H1 (cell line): Measurements from ENCODE around the gene CTDP1. TPM values are rescaled to one million over a fixed set of nuclear protein-coding genes. Genes with fewer than 3 reads are reported as not detected.

ENCODE experiments used
- CTCF ChIA-PET: fragments of 300-600 bp; sonication (Branson Sonifier 250); formaldehyde crosslinking; loops from one replicate; lab custom pipeline; 2021; ENCODE audit not compliant: partially characterized antibody; lab: Charles Lee
- POLR2A ChIA-PET: fragments of 300-600 bp; sonication (Branson Sonifier 250); formaldehyde crosslinking; loops from one replicate; lab custom pipeline; 2021; ENCODE audit warnings: inconsistent platforms; ENCODE audit not compliant: partially characterized antibody; lab: Charles Lee
- DNase-seq, 2 experiments: peaks; one replicate each; pipeline versions ENCODE4 v3.0.0 to v3.0.0-alpha.2; 2010 to 2022; ENCODE audit warnings: low spot score in 2 of 2, low read depth in 1 of 2, mixed read lengths in 1 of 2
- FAIRE-seq: peaks from 2 replicates; lab custom pipeline; 2011; peaks lifted over from hg19 to GRCh38; lab: Jason Lieb, UNC
- H2AFZ ChIP-seq: 2 replicates; pipeline ENCODE4 v1.8.1; 2012; ENCODE audit warnings: low read length, inconsistent platforms
- H2AK5ac ChIP-seq: 2 replicates; pipeline ENCODE4 v1.6.1; 2013; ENCODE audit warnings: low read depth, low read length
- H2BK120ac ChIP-seq: replicated peaks from 2 replicates; pipeline ENCODE3; 2013; ENCODE audit warnings: low read depth, low read length, inconsistent platforms
- H2BK12ac ChIP-seq: 2 replicates; pipeline ENCODE4 v1.6.1; 2013; ENCODE audit warnings: low read depth, low read length
- H2BK15ac ChIP-seq: 2 replicates; pipeline ENCODE4 v1.6.1; 2013; ENCODE audit warnings: low read length
- H2BK20ac ChIP-seq: 2 replicates; pipeline ENCODE4 v1.6.1; 2013; ENCODE audit warnings: low read length
- H2BK5ac ChIP-seq: 2 replicates; pipeline ENCODE4 v1.6.1; 2013; ENCODE audit warnings: low read depth, low read length
- H3K14ac ChIP-seq: 2 replicates; pipeline ENCODE4 v1.6.1; 2013; ENCODE audit warnings: inconsistent platforms; ENCODE audit not compliant: insufficient read length
- H3K18ac ChIP-seq: 2 replicates; pipeline ENCODE4 v1.6.1; 2013; ENCODE audit warnings: low read length; ENCODE audit errors: extremely low read depth
- H3K23ac ChIP-seq: 2 replicates; pipeline ENCODE4 v1.6.1; 2013; ENCODE audit warnings: inconsistent platforms; ENCODE audit not compliant: insufficient read length
- H3K23me2 ChIP-seq: 2 replicates; pipeline ENCODE4 v1.6.1; 2013; ENCODE audit warnings: low read depth, low read length
- H3K27ac ChIP-seq: 2 replicates; pipeline ENCODE4 v1.6.1; 2011; ENCODE audit warnings: low read depth, low read length, inconsistent platforms
- H3K27me3 ChIP-seq, 4 experiments: replicated peaks in 1 of 4; 1 replicate in 1 of 4; 2 replicates in 3 of 4; pipeline versions ENCODE4 v1.6.1 to v1.8.1; 2011 to 2013; ENCODE audit warnings: low read length in 3 of 4, mild to moderate bottlenecking in 3 of 4, inconsistent platforms in 2 of 4, mixed read lengths in 2 of 4, moderate library complexity in 1 of 4; ENCODE audit not compliant: control insufficient read depth in 3 of 4, insufficient read depth in 3 of 4; ENCODE audit errors: extremely low read depth in 1 of 4
- H3K36me3 ChIP-seq, 4 experiments: 2 replicates each; pipeline versions ENCODE4 v1.6.1 to v1.8.1; 2011 to 2013; ENCODE audit warnings: mild to moderate bottlenecking in 4 of 4, low read length in 3 of 4, moderate library complexity in 2 of 4, control low read depth in 1 of 4, inconsistent platforms in 1 of 4; ENCODE audit not compliant: insufficient read depth in 4 of 4, control insufficient read depth in 2 of 4
- H3K4ac ChIP-seq: replicated peaks from 2 replicates; pipeline ENCODE3; 2013; ENCODE audit warnings: low read length, low read depth, mixed read lengths, inconsistent platforms; ENCODE audit not compliant: insufficient read length
- H3K4me1 ChIP-seq, 4 experiments: replicated peaks in 1 of 4; 1 replicate in 1 of 4; 2 replicates in 3 of 4; pipeline versions ENCODE4 v1.6.1 to v1.8.1; 2011 to 2013; ENCODE audit warnings: low read length in 3 of 4, inconsistent platforms in 2 of 4, mixed read lengths in 1 of 4; ENCODE audit not compliant: insufficient read depth in 4 of 4, control insufficient read depth in 3 of 4
- H3K4me2 ChIP-seq, 2 experiments: 2 replicates each; pipeline versions ENCODE4 v1.6.1 to v1.8.1; 2011 to 2013; ENCODE audit warnings: low read depth in 2 of 2, low read length in 2 of 2, control low read depth in 1 of 2, inconsistent platforms in 1 of 2, mild to moderate bottlenecking in 1 of 2; ENCODE audit not compliant: insufficient read depth in 1 of 2
- H3K4me3 ChIP-seq, 4 experiments: fragments of 200-600, 300-600 bp in 1 of 4; sonication (generic), shearing (Covaris generic), sonication (Bioruptor Twin) in 1 of 4; 2 replicates each; pipeline versions ENCODE4 v1.5.1 to v1.8.1; 2011 to 2016; ENCODE audit warnings: low read length in 4 of 4, low read depth in 3 of 4, control low read depth in 2 of 4, inconsistent platforms in 2 of 4, mild to moderate bottlenecking in 2 of 4, mixed read lengths in 1 of 4, moderate library complexity in 1 of 4; ENCODE audit not compliant: insufficient read depth in 2 of 4; ENCODE audit errors: extremely low read depth in 1 of 4
- H3K56ac ChIP-seq: replicated peaks from 2 replicates; pipeline ENCODE3; 2013; ENCODE audit warnings: low read depth, mild to moderate bottlenecking, mixed read lengths, low read length, inconsistent platforms; ENCODE audit not compliant: insufficient read length
- H3K79me1 ChIP-seq: 2 replicates; pipeline ENCODE4 v1.6.1; 2013; ENCODE audit warnings: low read depth, low read length, control low read depth
- H3K79me2 ChIP-seq, 2 experiments: 2 replicates each; pipeline versions ENCODE4 v1.6.1 to v1.8.1; 2012 to 2013; ENCODE audit warnings: low read length in 2 of 2, mild to moderate bottlenecking in 2 of 2, inconsistent platforms in 1 of 2; ENCODE audit not compliant: insufficient read depth in 2 of 2, control insufficient read depth in 1 of 2
- H3K9ac ChIP-seq, 4 experiments: replicated peaks in 1 of 4; 1 replicate in 1 of 4; 2 replicates in 3 of 4; pipeline versions ENCODE4 v1.6.1 to v1.8.1; 2011 to 2013; ENCODE audit warnings: low read depth in 3 of 4, low read length in 3 of 4, control low read depth in 2 of 4, mild to moderate bottlenecking in 2 of 4, moderate library complexity in 2 of 4, inconsistent platforms in 1 of 4; ENCODE audit errors: extremely low read depth in 1 of 4
- H3K9me3 ChIP-seq, 2 experiments: 2 replicates each; pipeline versions ENCODE4 v1.6.1 to v1.8.1; 2012 to 2013; ENCODE audit warnings: mild to moderate bottlenecking in 2 of 2, moderate library complexity in 2 of 2, control low read depth in 1 of 2, inconsistent platforms in 1 of 2, low read depth in 1 of 2, low read length in 1 of 2, mixed read lengths in 1 of 2; ENCODE audit not compliant: insufficient read depth in 2 of 2
- H4K20me1 ChIP-seq, 2 experiments: replicated peaks in 1 of 2; 2 replicates each; pipeline versions ENCODE3 to v1.8.1; 2011 to 2013; ENCODE audit warnings: inconsistent platforms in 2 of 2, low read length in 2 of 2, mild to moderate bottlenecking in 1 of 2; ENCODE audit not compliant: insufficient read depth in 2 of 2, control insufficient read depth in 1 of 2
- H4K5ac ChIP-seq: 2 replicates; pipeline ENCODE4 v1.6.1; 2013; ENCODE audit warnings: low read length, low read depth, mixed read lengths, inconsistent platforms; ENCODE audit not compliant: insufficient read length
- H4K8ac ChIP-seq: 2 replicates; pipeline ENCODE4 v1.8.0; 2013; ENCODE audit warnings: mild to moderate bottlenecking, moderate library complexity, low read length, inconsistent platforms; ENCODE audit not compliant: insufficient read depth; ENCODE audit errors: extremely low read depth
- H4K91ac ChIP-seq: replicated peaks from 2 replicates; pipeline ENCODE3; 2013; ENCODE audit warnings: low read length, mixed read lengths, inconsistent platforms; ENCODE audit not compliant: insufficient read length
- BCL11A ChIP-seq, 2 experiments: IDR thresholded peaks; one replicate each; pipeline ENCODE4 v1.6.1; 2011; ENCODE audit warnings: low read depth in 2 of 2, low read length in 2 of 2, mild to moderate bottlenecking in 2 of 2
- SP2 ChIP-seq: IDR thresholded peaks from 2 replicates; pipeline ENCODE4 v1.6.1; 2012; ENCODE audit warnings: mild to moderate bottlenecking, low read length, inconsistent platforms
- SUZ12 ChIP-seq: fragments of 200-600 bp; sonication (generic); IDR thresholded peaks from 2 replicates; pipeline ENCODE4 v1.6.1; 2012; ENCODE audit warnings: mild to moderate bottlenecking, inconsistent platforms, low read length, moderate library complexity, mixed read lengths
- TBP ChIP-seq: IDR thresholded peaks from 2 replicates; pipeline ENCODE4 v1.6.1; 2011; ENCODE audit warnings: low read depth, low read length, improper control_type of control experiment
- WGBS, 2 experiments: shearing (Covaris generic) in 1 of 2; methylation state at CpG; one replicate each; pipeline versions ENCODE4 v1.1.6 to v1.1.7; 2013 to 2015; ENCODE audit warnings: low lambda C conversion rate in 2 of 2, mixed read lengths in 2 of 2, inconsistent platforms in 1 of 2, low coverage in 1 of 2, missing lambda C conversion rate in 1 of 2; ENCODE audit not compliant: insufficient replicate concordance in 2 of 2, insufficient coverage in 1 of 2, insufficient read length in 1 of 2; ENCODE audit errors: extremely low coverage in 1 of 2, missing lambda C conversion rate in 1 of 2; 5-methylcytosine and 5-hydroxymethylcytosine counted together
- polyA plus RNA-seq, 7 experiments: library from polyadenylated mRNA; depleted of rRNA in 3 of 7; stranded (reverse) in 5 of 7; unstranded in 2 of 7; fragments of >200 nt in 5 of 7; fragments of 200-250 nt in 2 of 7; gene quantifications; 1 replicate in 5 of 7; 2 replicates in 1 of 7; 4 replicates in 1 of 7; pipeline versions ENCODE4 v1.2.1 to v1.2.3, GENCODE V29; 2011 to 2013; ENCODE audit warnings: missing spikeins in 2 of 7, mixed read lengths in 2 of 7
- total RNA-seq: library from RNA; stranded (reverse); fragmentation: NEBNext Ultra II Directional; extraction: Animal tissue kit (Norgen Biotek cat#: 25700); gene quantifications from 2 replicates; pipeline ENCODE4 v1.2.1, GENCODE V29; 2021

CTDP1 gene
- total and polyA plus RNA-seq, 2 of the 8 experiments (the other 6 are each of a cell fraction or from before 2014, with no cell fraction given): 16.6 to 37.0 TPM

DNA sequence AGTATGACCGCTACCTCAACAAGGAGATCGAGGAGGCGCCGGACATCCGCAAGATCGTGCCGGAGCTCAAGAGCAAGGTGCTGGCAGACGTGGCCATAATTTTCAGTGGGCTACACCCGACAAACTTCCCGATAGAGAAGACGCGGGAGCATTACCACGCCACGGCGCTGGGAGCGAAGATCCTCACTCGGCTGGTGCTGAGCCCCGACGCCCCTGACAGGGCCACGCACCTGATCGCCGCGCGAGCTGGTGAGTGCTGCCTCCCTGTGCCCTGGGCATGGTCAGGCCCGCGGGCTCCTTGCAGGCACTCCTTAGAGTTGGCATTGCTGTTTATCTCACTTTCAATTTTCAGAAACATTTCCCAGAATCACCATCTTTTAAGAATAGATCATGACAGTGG, 35.7 kb downstream of the CTDP1 start:
- Histone ChIP-seq H3K23ac (no peak overlapping the region), H3K4me3 (no peak overlapping the region), H2BK15ac (no peak overlapping the region), H2BK5ac (no peak overlapping the region), H2AFZ (no peak overlapping the region), H2BK20ac (no peak overlapping the region), H3K23me2 (no peaks in the 10 kb centered on the region), H3K27me3 (no peaks in the 10 kb centered on the region), H3K56ac (no peak overlapping the region), H3K36me3 (peaks cover 4 to 42% (median 16%) of the 10 kb centered on the region in 4 experiments; a peak in 6 of 8 replicates), H4K91ac (no peak overlapping the region), H3K4me1 (no peaks in the 10 kb centered on the region), H4K20me1 (peaks cover 2 to 4% of the 10 kb centered on the region in 2 experiments), H2BK12ac (no peak overlapping the region), H2BK120ac (no peak overlapping the region), H3K9ac (no peak overlapping the region), H3K27ac (no peak overlapping the region), H4K5ac (no peak overlapping the region), H3K18ac (no peak overlapping the region), H3K79me2 (no peaks in the 10 kb centered on the region), H3K14ac (no peak overlapping the region), H2AK5ac (no peak overlapping the region), H3K4ac (no peak overlapping the region), H3K4me2 (no peak overlapping the region), H3K9me3 (no peaks in the 10 kb centered on the region), H3K79me1 (peaks cover 2% of the 10 kb centered on the region; the same call in 1 of the 2 replicates), H4K8ac (no peak overlapping the region)
- ChIA-PET CTCF (interaction anchor here (1.7 kb wide), 1 partner anchor 25 kb away, joined by 3 read pairs; no protein-coding TSS in a partner anchor), POLR2A (no interaction called here)
- TF ChIP-seq SP2 (no peak), BCL11A (IDR thresholded peaks at IDR 0.05; ENCODE audit: low read depth in 2 of 2, low read length in 2 of 2) (no peak), SUZ12 (no peak), TBP (no peak)
- DNase-seq (no peak), FAIRE-seq (no peak)
- WGBS, 2 experiments: 97% methylated on average over 20 of the region's 26 CpGs; no CpG with 5 or more reads in 1 of the 2 experiments
